ENCODE data around the gene ADPGK. TPM values are rescaled to one million over a fixed set of nuclear protein-coding genes. Genes with fewer than 3 reads are reported as not detected.
A peak's percentile ranks its signal among the peaks of the same experiment; 100 is the strongest.

ADPGK gene
- total and polyA plus RNA-seq, 2 donors (not counting 1 experiment from before 2014, with no cell fraction given): 128 to 174 TPM

GRCh38 chr15:72785432-72785831 lies 1.9 kb upstream of the ADPGK start:
- Histone ChIP-seq H4K20me1 (ENCODE audit: control insufficient read depth, insufficient read depth, low read length, poor library complexity, severe bottlenecking) (peaks cover 24% of the 10 kb centered on the region), H3K9me3 (ENCODE audit: control extremely low read depth in 1 of 3, control insufficient read depth in 2 of 3, insufficient read depth in 1 of 3, low read length in 2 of 3) (no peaks in the 10 kb centered on the region), H3K27me3 (replicated peaks in 1 of 4; ENCODE audit: control extremely low read depth in 1 of 4, control insufficient read depth in 3 of 4, insufficient read depth in 4 of 4, low read length in 3 of 4) (no peaks in the 10 kb centered on the region), H3K36me3 (replicated peaks in 1 of 2; ENCODE audit: control extremely low read depth in 1 of 2, control insufficient read depth in 1 of 2, extremely low read depth in 1 of 2, insufficient read depth in 2 of 2, low read length in 1 of 2) (peaks cover 0 to 15% of the 10 kb centered on the region in 2 experiments), H3K4me2 (replicated peaks; ENCODE audit: low read depth, low read length, poor library complexity, severe bottlenecking) (no peak overlapping the region), H3K27ac (ENCODE audit: low read length in 2 of 2) (no peak overlapping the region), H2AFZ (ENCODE audit: insufficient read depth, low read depth, low read length, poor library complexity, severe bottlenecking) (peak overlapping the region; percentile 86), H3K4me3 (ENCODE audit: control extremely low read depth in 1 of 5, extremely low read depth in 1 of 5, insufficient read depth in 1 of 5, low read depth in 2 of 5, low read length in 4 of 5) (no peak overlapping the region), H3K4me1 (ENCODE audit: control insufficient read depth in 2 of 2, insufficient read depth in 2 of 2, low read length in 2 of 2) (peaks cover 27 to 28% of the 10 kb centered on the region in 2 donors), H3K9ac (ENCODE audit: low read length) (no peak overlapping the region), H3K79me2 (ENCODE audit: control insufficient read depth, insufficient read depth, low read length) (peaks cover 29% of the 10 kb centered on the region)
- ATAC-seq (ENCODE audit: low read depth) (no peak), DNase-seq (no peak)
- no peaks in the 10 kb centered on the region for H3K27me3 Mint-ChIP-seq
- no peaks in the 10 kb centered on the region for H3K9me3 Mint-ChIP-seq (ENCODE audit: insufficient read depth)
- no peak overlapping the region for H3K4me3 Mint-ChIP-seq
- intact Hi-C loops (cut with micrococcal nuclease): loop anchor here (2.0 kb wide), 1 partner anchor 267 kb away; the partner anchor contains the start of gene NEO1
- ChIA-PET POLR2A (no interaction called here), CTCF (interaction anchor here (1.0 to 1.6 kb wide), 2 partner anchors 9 to 296 kb away, joined by 3 read pairs; no protein-coding TSS in a partner anchor)
- no peak overlapping the region for H3K27ac Mint-ChIP-seq
- WGBS (ENCODE audit: insufficient coverage): 72% methylated on average over 4 of the region's 4 CpGs
- peaks cover 27% of the 10 kb centered on the region for H3K4me1 Mint-ChIP-seq
- TF ChIP-seq CTCF (IDR thresholded peaks at IDR 0.05) (no peak), EZH2 (IDR thresholded peaks at IDR 0.05; ENCODE audit: borderline replicate concordance, insufficient read depth, low read depth, low read length, poor library complexity, severe bottlenecking) (no peak)

- H3K4me3 Mint-ChIP-seq: peak overlapping the region; percentile 92
- DNase-seq: no peak
Measured at GRCh38 chr15:72784456-72784876, 908 bp upstream of the ADPGK start.

More at GRCh38 chr15:72784456-72784876, 908 bp upstream of the ADPGK start:
- ChIA-PET POLR2A (no interaction called here), CTCF (no interaction called here)
- H3K27ac Mint-ChIP-seq: peak overlapping the region; percentile 97
- peak overlapping the region; percentile 97 to 98 for H3K27ac ChIP-seq (ENCODE audit: low read length in 2 of 2)
- peaks cover 36% of the 10 kb centered on the region for H3K4me1 Mint-ChIP-seq
- no peaks in the 10 kb centered on the region for H3K9me3 ChIP-seq (ENCODE audit: control extremely low read depth in 1 of 3, control insufficient read depth in 2 of 3, insufficient read depth in 1 of 3, low read length in 2 of 3)
- H3K79me2 ChIP-seq (ENCODE audit: control insufficient read depth, insufficient read depth, low read length): peaks cover 39% of the 10 kb centered on the region
- TF ChIP-seq EZH2 (IDR thresholded peaks at IDR 0.05; ENCODE audit: borderline replicate concordance, insufficient read depth, low read depth, low read length, poor library complexity, severe bottlenecking) (no peak), CTCF (IDR thresholded peaks at IDR 0.05) (peak; percentile 0)
- peak overlapping the region; percentile 65 to 97 (median 83) for H3K4me3 ChIP-seq (ENCODE audit: control extremely low read depth in 1 of 5, extremely low read depth in 1 of 5, insufficient read depth in 1 of 5, low read depth in 2 of 5, low read length in 4 of 5)
- H4K20me1 ChIP-seq (ENCODE audit: control insufficient read depth, insufficient read depth, low read length, poor library complexity, severe bottlenecking): peaks cover 33% of the 10 kb centered on the region
- H3K4me2 ChIP-seq (replicated peaks; ENCODE audit: low read depth, low read length, poor library complexity, severe bottlenecking): peak overlapping the region; percentile 79
- peak overlapping the region; percentile 86 for H2AFZ ChIP-seq (ENCODE audit: insufficient read depth, low read depth, low read length, poor library complexity, severe bottlenecking)
- WGBS (ENCODE audit: insufficient coverage): 61% methylated on average over 7 of the region's 7 CpGs
- peaks cover 0 to 25% of the 10 kb centered on the region in 2 experiments for H3K36me3 ChIP-seq (replicated peaks in 1 of 2; ENCODE audit: control extremely low read depth in 1 of 2, control insufficient read depth in 1 of 2, extremely low read depth in 1 of 2, insufficient read depth in 2 of 2, low read length in 1 of 2)
- no peaks in the 10 kb centered on the region for H3K9me3 Mint-ChIP-seq (ENCODE audit: insufficient read depth)
- peak overlapping the region; percentile 99 for H3K9ac ChIP-seq (ENCODE audit: low read length)
- ATAC-seq (ENCODE audit: low read depth): peak; percentile 3
- intact Hi-C loops (cut with micrococcal nuclease): loop anchor here (1.0 to 5.0 kb wide), 4 partner anchors 268 to 557 kb away; partner anchors contain the start of genes ARIH1 and NEO1
- H3K4me1 ChIP-seq (ENCODE audit: control insufficient read depth in 2 of 2, insufficient read depth in 2 of 2, low read length in 2 of 2): peaks cover 28 to 32% of the 10 kb centered on the region in 2 donors
- H3K27me3 Mint-ChIP-seq: no peaks in the 10 kb centered on the region
- H3K27me3 ChIP-seq (replicated peaks in 1 of 4; ENCODE audit: control extremely low read depth in 1 of 4, control insufficient read depth in 3 of 4, insufficient read depth in 4 of 4, low read length in 3 of 4): no peaks in the 10 kb centered on the region
